ENCODE results near the gene CNBD2.

The CNBD2 gene

GRCh38 chr20:35953387-35954199 lies 14.8 kb upstream of the CNBD2 start (continued):
- no peak for TF ChIP-seq ZNF768 (tag by site-specific recombination; IDR thresholded peaks at IDR 0.05)
- no peak for TF ChIP-seq ZNF776 (tag by site-specific recombination; IDR thresholded peaks at IDR 0.05; ENCODE audit: borderline replicate concordance)
- TF ChIP-seq ZBTB11 (tag by site-specific recombination; conservative IDR thresholded peaks at IDR 0.05; ENCODE audit: low read depth) = no peak
- no peak for TF ChIP-seq ZNF792 (tag by site-specific recombination; IDR thresholded peaks at IDR 0.05)
- no peak for TF ChIP-seq ZFHX2 (tag by site-specific recombination; conservative IDR thresholded peaks at IDR 0.05)
- TF ChIP-seq, protein P1, sequence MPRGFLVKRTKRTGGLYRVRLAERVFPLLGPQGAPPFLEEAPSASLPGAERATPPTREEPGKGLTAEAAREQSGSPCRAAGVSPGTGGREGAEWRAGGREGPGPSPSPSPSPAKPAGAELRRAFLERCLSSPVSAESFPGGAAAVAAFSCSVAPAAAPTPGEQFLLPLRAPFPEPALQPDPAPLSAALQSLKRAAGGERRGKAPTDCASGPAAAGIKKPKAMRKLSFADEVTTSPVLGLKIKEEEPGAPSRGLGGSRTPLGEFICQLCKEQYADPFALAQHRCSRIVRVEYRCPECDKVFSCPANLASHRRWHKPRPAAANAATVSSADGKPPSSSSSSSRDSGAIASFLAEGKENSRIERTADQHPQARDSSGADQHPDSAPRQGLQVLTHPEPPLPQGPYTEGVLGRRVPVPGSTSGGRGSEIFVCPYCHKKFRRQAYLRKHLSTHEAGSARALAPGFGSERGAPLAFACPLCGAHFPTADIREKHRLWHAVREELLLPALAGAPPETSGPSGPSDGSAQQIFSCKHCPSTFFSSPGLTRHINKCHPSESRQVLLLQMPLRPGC (tag by site-specific recombination; IDR thresholded peaks at IDR 0.05) = no peak
- no peak for TF ChIP-seq ZNF26 (tag by site-specific recombination; IDR thresholded peaks at IDR 0.05)
- no peak for TF ChIP-seq ZNF626 (tag by site-specific recombination; IDR thresholded peaks at IDR 0.05)
- no peak for TF ChIP-seq ZBTB8A (tag by site-specific recombination; IDR thresholded peaks at IDR 0.05)
- TF ChIP-seq SCRT2 (tag by site-specific recombination; IDR thresholded peaks at IDR 0.05) = no peak
- TF ChIP-seq ZNF660 (tag by site-specific recombination; IDR thresholded peaks at IDR 0.05) = no peak
- TF ChIP-seq ZNF2 (tag by site-specific recombination; IDR thresholded peaks at IDR 0.05) = peak; percentile 37; the same call in 1 of the 2 replicates
- no peak for TF ChIP-seq ZNF354C (tag by site-specific recombination; IDR thresholded peaks at IDR 0.05; ENCODE audit: borderline replicate concordance, low read depth)
- TF ChIP-seq ZNF114 (tag by site-specific recombination; IDR thresholded peaks at IDR 0.05) = no peak
- no peak for TF ChIP-seq ZNF529 (tag by site-specific recombination; IDR thresholded peaks at IDR 0.05; ENCODE audit: insufficient replicate concordance)

GRCh38 chr20:35954200-35954906 lies 14.0 kb upstream of the CNBD2 start, which contains the start of gene SCAND1:
SCAND1 (minus strand) TSS chr20:35954502; CDS start chr20:35954284, 218 bp downstream.
- H3K9me3 ChIP-seq (ENCODE audit: control insufficient read depth, insufficient read depth, low read depth, low read length) = no peaks in the 10 kb centered on the region
- no peaks in the 10 kb centered on the region for H3K4me1 ChIP-seq (ENCODE audit: control insufficient read depth, insufficient read depth, low read length)
- H3K36me3 ChIP-seq (ENCODE audit: control insufficient read depth in 2 of 2, insufficient read depth in 1 of 2, low read length in 2 of 2) = peaks cover 0 to 12% of the 10 kb centered on the region in 2 experiments; a peak in 2 of 3 replicates
- peak within 1 kb of the TSS; percentile 77 for H3K4me3 ChIP-seq (ENCODE audit: low read depth, low read length)
- CTCF ChIA-PET = interaction anchor here (0.5 to 3.9 kb wide), 50 partner anchors 8 to 1129 kb away, joined by 3 to 46 read pairs (median 3); partner anchors contain the start of genes AAR2 and CNBD2
- peak within 1 kb of the TSS; percentile 89 for H3K27ac ChIP-seq (ENCODE audit: extremely low read depth, low read depth, low read length)
- POLR2A ChIA-PET = interaction anchor here (0.5 to 3.0 kb wide), 26 partner anchors 9 to 499 kb away, joined by 3 to 47 read pairs (median 4); partner anchors contain the start of genes AAR2, CEP250, CNBD2 and CPNE1
- TF ChIP-seq, protein P2, sequence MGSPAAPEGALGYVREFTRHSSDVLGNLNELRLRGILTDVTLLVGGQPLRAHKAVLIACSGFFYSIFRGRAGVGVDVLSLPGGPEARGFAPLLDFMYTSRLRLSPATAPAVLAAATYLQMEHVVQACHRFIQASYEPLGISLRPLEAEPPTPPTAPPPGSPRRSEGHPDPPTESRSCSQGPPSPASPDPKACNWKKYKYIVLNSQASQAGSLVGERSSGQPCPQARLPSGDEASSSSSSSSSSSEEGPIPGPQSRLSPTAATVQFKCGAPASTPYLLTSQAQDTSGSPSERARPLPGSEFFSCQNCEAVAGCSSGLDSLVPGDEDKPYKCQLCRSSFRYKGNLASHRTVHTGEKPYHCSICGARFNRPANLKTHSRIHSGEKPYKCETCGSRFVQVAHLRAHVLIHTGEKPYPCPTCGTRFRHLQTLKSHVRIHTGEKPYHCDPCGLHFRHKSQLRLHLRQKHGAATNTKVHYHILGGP (tag by site-specific recombination; IDR thresholded peaks at IDR 0.05) = no peak
- TF ChIP-seq ZNF639 (tag by site-specific recombination; IDR thresholded peaks at IDR 0.05) = peak; percentile 10
- no peak for TF ChIP-seq ZFP41 (tag by site-specific recombination; IDR thresholded peaks at IDR 0.05; ENCODE audit: borderline replicate concordance)
- TF ChIP-seq PRDM10 (tag by site-specific recombination; IDR thresholded peaks at IDR 0.05) = peak; percentile 72
- no peak for TF ChIP-seq ZNF404 (tag by site-specific recombination; IDR thresholded peaks at IDR 0.05)
- no peak for TF ChIP-seq SALL2 (tag by site-specific recombination; IDR thresholded peaks at IDR 0.05; ENCODE audit: borderline replicate concordance)
